Kidney epithelial cell (primary cell): ENCODE results near the gene MAGI1. TPM values are rescaled to one million over a fixed set of nuclear protein-coding genes. Genes with fewer than 3 reads are reported as not detected.
A peak's percentile ranks its signal among the peaks of the same experiment; 100 is the strongest.

Source experiments
- DNase-seq: peaks from one replicate; pipeline ENCODE4 v3.0.0-alpha.2; 2010; ENCODE audit warnings: low read depth
- H3K27me3 ChIP-seq: 2 replicates; pipeline ENCODE4 v1.6.0; 2011; ENCODE audit warnings: low read length; ENCODE audit not compliant: control insufficient read depth, insufficient read depth
- H3K36me3 ChIP-seq: 2 replicates; pipeline ENCODE4 v1.5.1; 2011; ENCODE audit warnings: low read length; ENCODE audit not compliant: control insufficient read depth, insufficient read depth
- H3K4me3 ChIP-seq: 2 replicates; pipeline ENCODE4 v1.5.1; 2011; ENCODE audit warnings: low read depth, mild to moderate bottlenecking, control low read depth, low read length
- total RNA-seq: library from RNA; depleted of rRNA; stranded (reverse); fragments of >200 nt; gene quantifications from 2 replicates; pipeline ENCODE4 v1.2.3, GENCODE V29; 2015
- TF ChIP-seq, protein P1 (sequence below): IDR thresholded peaks from 2 replicates; pipeline ENCODE4 v1.5.1; 2011; ENCODE audit warnings: mild to moderate bottlenecking, moderate library complexity, low read length, control low read depth, inconsistent platforms; ENCODE audit not compliant: insufficient read depth, poor library complexity, severe bottlenecking

Gene MAGI1
- total RNA-seq, 1 donor from 2014 or later: 15.8 TPM

GRCh38 chr3:65968996-65969395, 69.7 kb downstream of the MAGI1 start:
- no peak overlapping the region for H3K4me3 ChIP-seq
- no peak for DNase-seq
- TF ChIP-seq, protein P1, sequence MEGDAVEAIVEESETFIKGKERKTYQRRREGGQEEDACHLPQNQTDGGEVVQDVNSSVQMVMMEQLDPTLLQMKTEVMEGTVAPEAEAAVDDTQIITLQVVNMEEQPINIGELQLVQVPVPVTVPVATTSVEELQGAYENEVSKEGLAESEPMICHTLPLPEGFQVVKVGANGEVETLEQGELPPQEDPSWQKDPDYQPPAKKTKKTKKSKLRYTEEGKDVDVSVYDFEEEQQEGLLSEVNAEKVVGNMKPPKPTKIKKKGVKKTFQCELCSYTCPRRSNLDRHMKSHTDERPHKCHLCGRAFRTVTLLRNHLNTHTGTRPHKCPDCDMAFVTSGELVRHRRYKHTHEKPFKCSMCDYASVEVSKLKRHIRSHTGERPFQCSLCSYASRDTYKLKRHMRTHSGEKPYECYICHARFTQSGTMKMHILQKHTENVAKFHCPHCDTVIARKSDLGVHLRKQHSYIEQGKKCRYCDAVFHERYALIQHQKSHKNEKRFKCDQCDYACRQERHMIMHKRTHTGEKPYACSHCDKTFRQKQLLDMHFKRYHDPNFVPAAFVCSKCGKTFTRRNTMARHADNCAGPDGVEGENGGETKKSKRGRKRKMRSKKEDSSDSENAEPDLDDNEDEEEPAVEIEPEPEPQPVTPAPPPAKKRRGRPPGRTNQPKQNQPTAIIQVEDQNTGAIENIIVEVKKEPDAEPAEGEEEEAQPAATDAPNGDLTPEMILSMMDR: no peak
- no peaks in the 10 kb centered on the region for H3K27me3 ChIP-seq
- no peaks in the 10 kb centered on the region for H3K36me3 ChIP-seq

- DNase-seq: no peak
- Histone ChIP-seq H3K4me3 (no peak overlapping the region), H3K27me3 (no peaks in the 10 kb centered on the region), H3K36me3 (no peaks in the 10 kb centered on the region)
- TF ChIP-seq, protein P1: no peak
Observed at GRCh38 chr3:65967451-65967850, 71.3 kb downstream of the MAGI1 start.

DNA sequence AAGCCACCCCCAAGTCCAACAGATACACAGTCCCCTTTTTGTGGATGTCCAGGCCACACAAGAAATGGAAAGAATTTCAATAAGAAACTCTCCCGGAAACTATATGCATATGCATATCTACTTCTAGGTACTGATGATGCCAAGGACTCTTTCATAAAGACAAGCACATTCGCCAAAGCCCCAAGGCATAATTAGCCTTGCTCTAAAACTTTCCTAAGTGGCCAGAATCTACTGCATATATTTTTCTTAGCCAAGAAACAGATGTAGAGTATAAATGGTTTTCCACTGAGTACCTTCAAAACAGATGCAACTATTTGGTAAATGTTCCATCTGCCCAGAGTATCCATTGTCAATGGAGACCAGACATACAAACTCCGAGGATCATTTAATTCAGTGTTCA, 73.9 kb downstream of the MAGI1 start:
- no peaks in the 10 kb centered on the region for H3K36me3 ChIP-seq
- TF ChIP-seq, protein P1: no peak
- no peak for DNase-seq
- H3K27me3 ChIP-seq: no peaks in the 10 kb centered on the region
- H3K4me3 ChIP-seq: no peak overlapping the region

DNA sequence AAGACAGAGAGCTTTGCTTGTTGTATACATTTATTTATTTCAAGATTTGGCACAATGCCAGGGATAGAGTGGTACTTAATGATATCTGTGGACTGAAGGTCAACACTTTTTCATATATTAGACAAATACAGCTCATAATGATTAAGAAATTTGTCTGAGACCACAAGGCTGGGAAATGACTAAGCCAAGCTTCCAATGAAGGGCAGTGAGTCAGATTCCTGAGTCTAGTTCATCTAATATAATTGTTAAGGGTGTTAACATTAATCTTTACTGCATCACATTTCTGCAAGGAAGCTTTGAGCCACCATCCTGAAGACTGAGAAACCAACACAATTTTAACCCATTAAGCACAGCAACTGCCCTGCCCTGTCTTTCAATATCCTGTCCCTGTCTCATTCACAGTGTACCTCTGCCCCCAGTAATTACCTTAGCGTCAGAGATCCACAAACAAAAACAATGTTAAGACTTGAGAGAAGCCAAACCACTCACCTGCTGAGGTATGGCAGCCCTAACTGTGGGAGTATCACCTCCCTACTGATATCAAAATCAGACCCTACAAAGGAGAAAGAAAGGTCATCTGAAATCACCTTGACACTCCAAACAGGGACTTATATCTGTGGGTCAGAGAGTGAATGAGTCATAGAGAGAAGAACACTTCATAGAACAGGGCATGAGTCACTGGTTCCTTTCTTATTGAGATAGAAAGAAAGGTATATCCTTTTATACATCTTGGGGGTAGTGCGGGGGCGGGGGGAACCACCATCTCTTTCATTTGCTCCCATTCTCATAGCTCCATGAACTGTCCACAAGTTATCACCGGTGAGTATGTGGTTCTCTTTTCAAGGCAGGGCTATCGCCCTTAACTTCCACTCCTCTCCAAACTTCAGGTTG, 74.7 kb downstream of the MAGI1 start:
- Histone ChIP-seq H3K27me3 (no peaks in the 10 kb centered on the region), H3K4me3 (no peak overlapping the region), H3K36me3 (no peaks in the 10 kb centered on the region)
- DNase-seq: peak; percentile 75
- TF ChIP-seq, protein P1: no peak

DNA sequence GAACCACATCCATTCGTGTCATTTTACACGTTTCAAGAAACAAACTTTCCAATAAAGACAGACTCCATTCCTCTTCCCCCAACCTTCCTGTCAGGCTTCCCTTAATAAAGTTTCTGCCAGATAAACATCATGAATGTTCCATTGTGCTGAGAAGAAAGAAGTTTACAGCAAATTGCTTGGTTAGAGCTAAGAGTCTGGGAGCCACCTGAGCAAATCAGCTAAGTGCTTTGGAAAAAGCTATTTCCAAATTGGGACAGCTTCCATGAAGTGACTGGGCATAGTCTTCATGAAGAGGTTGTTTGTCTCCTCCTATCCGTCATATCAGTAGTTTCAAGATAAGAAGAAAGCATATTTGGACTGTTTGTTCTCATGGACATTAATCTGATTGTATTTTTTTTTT, 77.0 kb downstream of the MAGI1 start:
- TF ChIP-seq, protein P1: no peak
- DNase-seq: no peak

More for the DNA sequence above, 77.0 kb downstream of the MAGI1 start:
- no peaks in the 10 kb centered on the region for H3K27me3 ChIP-seq
- H3K4me3 ChIP-seq: no peak overlapping the region
- no peaks in the 10 kb centered on the region for H3K36me3 ChIP-seq
